HCT116 (cell line): ENCODE data around the gene TMEM131. TPM values are rescaled to one million over a fixed set of nuclear protein-coding genes. Genes with fewer than 3 reads are reported as not detected.

Experiments used
- ATAC-seq: fragments of 200-7000 bp; cut with Tn5 transposase; 2 replicates; pipeline ENCODE4 v1.9.1; 2020; ENCODE audit warnings: mild to moderate bottlenecking, moderate library complexity
- BruUV-seq: library from RNA; stranded (reverse); fragments of 400-500 nt; replicated peaks from 2 replicates; lab custom pipeline; 2021; lab: Mats Ljungman, UMichigan
- CTCF ChIA-PET: fragments of 300-600 bp; sonication (Branson Sonifier 250); formaldehyde crosslinking; loops from one replicate; lab custom pipeline; 2021; ENCODE audit warnings: antibody characterized with exemption; lab: Charles Lee
- POLR2A ChIA-PET: fragments of 300-600, 350-600 bp; sonication (Branson Sonifier 250); formaldehyde crosslinking; loops from one replicate; lab custom pipeline; 2021; ENCODE audit warnings: antibody characterized with exemption; lab: Charles Lee
- RAD21 ChIA-PET, 2 experiments: fragments of 300-600 bp; sonication (Branson Sonifier 250); formaldehyde crosslinking; loops; one replicate each; lab custom pipeline; 2023; ENCODE audit warnings: low total read pairs in 2 of 2; ENCODE audit not compliant: uncharacterized antibody in 2 of 2, unreplicated experiment in 2 of 2, low non-redundant PET in 1 of 2; lab: Charles Lee
- DNase-seq: peaks from one replicate; pipeline ENCODE4 v3.0.0-alpha.2; 2010; ENCODE audit warnings: low read depth, low spot score
- H2AFZ ChIP-seq: fragments of 200-600 bp; shearing (Covaris generic), sonication (generic); 2 replicates; pipeline ENCODE4 v1.6.1; 2017; ENCODE audit warnings: low read depth, mixed run types, mixed read lengths, antibody characterized with exemption, low read length; ENCODE audit not compliant: poor library complexity, severe bottlenecking
- H3K27ac ChIP-seq: 2 replicates; pipeline ENCODE4 v1.5.1; 2012; ENCODE audit warnings: low read depth, low read length
- H3K27me3 ChIP-seq: fragments of 200-600 bp; sonication (generic); 2 replicates; pipeline ENCODE4 v1.6.1; 2016; ENCODE audit warnings: mixed run types, low read length, mixed read lengths; ENCODE audit not compliant: insufficient read depth
- H3K36me3 ChIP-seq, 2 experiments: fragments of 200-500 bp in 1 of 2; fragments of 200-600 bp in 1 of 2; sonication (Bioruptor generic) in 1 of 2; sonication (generic) in 1 of 2; 2 replicates each; pipeline versions ENCODE4 v1.5.1 to v1.6.1; 2014 to 2016; ENCODE audit warnings: low read length in 2 of 2, inconsistent platforms in 1 of 2, mixed read lengths in 1 of 2, mixed run types in 1 of 2; ENCODE audit not compliant: insufficient read depth in 2 of 2, control insufficient read depth in 1 of 2
- H3K4me1 ChIP-seq, 2 experiments: fragments of 200-600 bp in 1 of 2; sonication (generic) in 1 of 2; 2 replicates each; pipeline versions ENCODE4 v1.5.1 to v1.6.1; 2012 to 2017; ENCODE audit warnings: low read length in 2 of 2, inconsistent platforms in 1 of 2, mild to moderate bottlenecking in 1 of 2, mixed read lengths in 1 of 2, mixed run types in 1 of 2, moderate library complexity in 1 of 2; ENCODE audit not compliant: insufficient read depth in 2 of 2, control insufficient read depth in 1 of 2
- H3K4me2 ChIP-seq: fragments of 200-600 bp; sonication (generic); 2 replicates; pipeline ENCODE4 v1.6.1; 2017; ENCODE audit warnings: mixed run types, low read length, mixed read lengths
- H3K4me3 ChIP-seq, 2 experiments: fragments of 200-600 bp in 1 of 2; sonication (generic) in 1 of 2; replicated peaks in 1 of 2; 2 replicates each; pipeline ENCODE4 v1.5.1; 2011 to 2016; ENCODE audit warnings: low read length in 2 of 2, control low read depth in 1 of 2, low read depth in 1 of 2, mild to moderate bottlenecking in 1 of 2, mixed read lengths in 1 of 2, mixed run types in 1 of 2
- H3K79me2 ChIP-seq: fragments of 200-600 bp; sonication (generic); 2 replicates; pipeline ENCODE4 v1.6.1; 2017; ENCODE audit warnings: mild to moderate bottlenecking, mixed run types, low read length, moderate library complexity, mixed read lengths; ENCODE audit not compliant: insufficient read depth
- H3K9ac ChIP-seq: fragments of 200-600 bp; sonication (generic); 2 replicates; pipeline ENCODE4 v1.6.1; 2016; ENCODE audit warnings: low read length, mixed read lengths
- H3K9me2 ChIP-seq: fragments of 200-600 bp; sonication (generic), shearing (Covaris generic); 2 replicates; pipeline ENCODE4 v1.6.1; 2017; ENCODE audit warnings: mixed run types, mild to moderate bottlenecking, moderate library complexity; ENCODE audit not compliant: insufficient read depth
- H3K9me3 ChIP-seq, 2 experiments: fragments of 200-500 bp in 1 of 2; fragments of 200-600 bp in 1 of 2; sonication (Bioruptor generic) in 1 of 2; sonication (generic) in 1 of 2; 2 replicates each; pipeline ENCODE4 v1.6.1; 2014 to 2017; ENCODE audit warnings: low read length in 2 of 2, mixed read lengths in 2 of 2, inconsistent platforms in 1 of 2, low read depth in 1 of 2, mild to moderate bottlenecking in 1 of 2, mixed run types in 1 of 2, moderate library complexity in 1 of 2; ENCODE audit not compliant: control insufficient read depth in 1 of 2, insufficient read depth in 1 of 2
- H4K20me1 ChIP-seq: fragments of 200-600 bp; sonication (generic), shearing (Covaris generic); 2 replicates; pipeline ENCODE4 v1.6.1; 2017; ENCODE audit warnings: mixed run types, mild to moderate bottlenecking, moderate library complexity; ENCODE audit not compliant: insufficient read depth
- CEBPB ChIP-seq: IDR thresholded peaks from 2 replicates; pipeline ENCODE4 v1.6.1; 2012; ENCODE audit warnings: low read depth
- ELF1 ChIP-seq: IDR thresholded peaks from 2 replicates; pipeline ENCODE4 v1.6.1; 2012; ENCODE audit warnings: low read depth, borderline replicate concordance
- EZH2phosphoT487 ChIP-seq: fragments of 200-600 bp; IDR thresholded peaks from 2 replicates; pipeline ENCODE4 v1.6.1; 2018; ENCODE audit warnings: antibody characterized with exemption, borderline replicate concordance
- JUND ChIP-seq: IDR thresholded peaks from 2 replicates; pipeline ENCODE4 v1.6.1; 2012
- RAD21 ChIP-seq: IDR thresholded peaks from 2 replicates; pipeline ENCODE4 v1.6.1; 2012; ENCODE audit warnings: low read depth, mild to moderate bottlenecking
- SIN3A ChIP-seq: IDR thresholded peaks from 2 replicates; pipeline ENCODE4 v1.6.1; 2012; ENCODE audit warnings: low read depth
- SP1 ChIP-seq: IDR thresholded peaks from 2 replicates; pipeline ENCODE4 v1.6.1; 2012; ENCODE audit warnings: low read depth
- SRF ChIP-seq: IDR thresholded peaks from 2 replicates; pipeline ENCODE4 v1.6.1; 2012; ENCODE audit warnings: low read depth
- TCF7L2 ChIP-seq: IDR thresholded peaks from 2 replicates; pipeline ENCODE4 v1.7.0; 2011; ENCODE audit warnings: borderline replicate concordance, inconsistent platforms; ENCODE audit not compliant: insufficient read depth, insufficient read length; ENCODE audit errors: extremely low read depth
- YY1 ChIP-seq: IDR thresholded peaks from 2 replicates; pipeline ENCODE4 v1.6.1; 2011; ENCODE audit warnings: low read length, low read depth, moderate library complexity, mild to moderate bottlenecking; ENCODE audit not compliant: insufficient replicate concordance; ENCODE audit errors: extremely low read depth
- ZFX ChIP-seq: fragments of 450-650 bp; IDR thresholded peaks from 2 replicates; pipeline ENCODE4 v1.6.1; 2017
- ZNF274 ChIP-seq: fragments of 200-500 bp; sonication (Bioruptor generic); IDR thresholded peaks from 2 replicates; pipeline ENCODE4 v1.6.1; 2014; ENCODE audit warnings: mild to moderate bottlenecking, low read depth, low read length, inconsistent platforms
- intact Hi-C: fragments of 100-400 bp; cut with micrococcal nuclease; formaldehyde crosslinking; loops from 2 replicates; pipeline ENCODE4 v1.10.0; 2022
- total RNA-seq: library from RNA; stranded (reverse); gene quantifications from one replicate; pipeline ENCODE4 v1.2.1, GENCODE V29; 2021; ENCODE audit not compliant: unreplicated experiment
- TF ChIP-seq, protein P1 (sequence below): IDR thresholded peaks from 2 replicates; pipeline ENCODE4 v1.6.1; 2012
- TF ChIP-seq, protein P2 (sequence below): IDR thresholded peaks from 2 replicates; pipeline ENCODE4 v1.6.1; 2012
- TF ChIP-seq, protein P3 (sequence below): IDR thresholded peaks from 2 replicates; pipeline ENCODE4 v1.6.1; 2012; ENCODE audit warnings: low read depth

TMEM131 gene
- total RNA-seq, 1 experiment from 2014 or later = 51.5 TPM

DNA sequence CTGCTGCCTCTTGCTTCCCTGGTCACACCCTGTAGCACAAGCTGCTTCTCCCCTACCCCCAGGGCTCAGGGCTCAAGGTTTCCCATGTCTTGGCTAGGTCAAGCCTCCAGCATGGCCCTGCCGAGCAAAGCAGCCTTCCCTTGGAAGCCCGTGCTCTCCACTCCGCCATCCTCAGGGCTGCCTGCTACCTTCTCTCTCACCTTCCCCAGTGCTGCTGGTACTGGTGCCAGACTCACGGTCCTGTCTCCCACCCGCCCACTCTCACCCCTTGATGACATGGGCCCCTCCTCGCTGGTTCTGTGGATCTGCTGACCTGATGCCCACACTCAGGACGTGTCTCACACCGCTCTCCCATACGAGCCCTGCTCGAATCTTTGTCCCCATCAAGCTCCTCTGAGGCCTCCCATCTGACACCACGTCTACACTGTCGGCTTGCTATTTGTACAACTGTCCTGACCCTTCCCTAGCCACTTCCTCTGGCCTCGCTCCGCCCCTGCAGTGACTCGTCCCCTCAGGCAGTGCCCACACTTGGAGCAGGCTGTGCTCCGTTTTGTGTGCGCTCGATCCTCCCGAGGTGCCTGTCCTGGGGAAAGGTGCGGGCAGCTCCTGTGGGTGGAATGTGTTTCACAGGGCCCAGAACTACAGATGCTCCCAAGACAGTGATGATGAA, 232.4 kb downstream of the TMEM131 start:
- Histone ChIP-seq H3K4me1 (peaks cover 0 to 8% of the 10 kb centered on the region in 2 experiments; a peak in 2 of 4 replicates), H3K9me2 (no peaks in the 10 kb centered on the region), H3K9me3 (no peaks in the 10 kb centered on the region), H4K20me1 (no peaks in the 10 kb centered on the region), H3K4me2 (peak overlapping the region; percentile 23; the same call in 1 of the 2 replicates), H3K27me3 (no peaks in the 10 kb centered on the region), H3K9ac (no peak overlapping the region), H3K27ac (no peak overlapping the region), H3K36me3 (peaks cover 18 to 26% of the 10 kb centered on the region in 2 experiments), H3K79me2 (no peaks in the 10 kb centered on the region), H2AFZ (no peak overlapping the region), H3K4me3 (no peak overlapping the region)
- POLR2A ChIA-PET = no interaction called here
- RAD21 ChIA-PET = no interaction called here
- ATAC-seq = peak; percentile 61; the same call in 1 of the 2 replicates
- no peak for TF ChIP-seq SIN3A
- TF ChIP-seq YY1 = no peak
- TF ChIP-seq ELF1 = no peak
- TF ChIP-seq JUND = no peak
- TF ChIP-seq CEBPB = no peak
- TF ChIP-seq, protein P1, sequence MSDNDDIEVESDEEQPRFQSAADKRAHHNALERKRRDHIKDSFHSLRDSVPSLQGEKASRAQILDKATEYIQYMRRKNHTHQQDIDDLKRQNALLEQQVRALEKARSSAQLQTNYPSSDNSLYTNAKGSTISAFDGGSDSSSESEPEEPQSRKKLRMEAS = no peak
- TF ChIP-seq, protein P2, sequence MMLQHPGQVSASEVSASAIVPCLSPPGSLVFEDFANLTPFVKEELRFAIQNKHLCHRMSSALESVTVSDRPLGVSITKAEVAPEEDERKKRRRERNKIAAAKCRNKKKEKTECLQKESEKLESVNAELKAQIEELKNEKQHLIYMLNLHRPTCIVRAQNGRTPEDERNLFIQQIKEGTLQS = no peak
- TF ChIP-seq SRF = no peak
- TF ChIP-seq RAD21 = no peak
- TF ChIP-seq, protein P3, sequence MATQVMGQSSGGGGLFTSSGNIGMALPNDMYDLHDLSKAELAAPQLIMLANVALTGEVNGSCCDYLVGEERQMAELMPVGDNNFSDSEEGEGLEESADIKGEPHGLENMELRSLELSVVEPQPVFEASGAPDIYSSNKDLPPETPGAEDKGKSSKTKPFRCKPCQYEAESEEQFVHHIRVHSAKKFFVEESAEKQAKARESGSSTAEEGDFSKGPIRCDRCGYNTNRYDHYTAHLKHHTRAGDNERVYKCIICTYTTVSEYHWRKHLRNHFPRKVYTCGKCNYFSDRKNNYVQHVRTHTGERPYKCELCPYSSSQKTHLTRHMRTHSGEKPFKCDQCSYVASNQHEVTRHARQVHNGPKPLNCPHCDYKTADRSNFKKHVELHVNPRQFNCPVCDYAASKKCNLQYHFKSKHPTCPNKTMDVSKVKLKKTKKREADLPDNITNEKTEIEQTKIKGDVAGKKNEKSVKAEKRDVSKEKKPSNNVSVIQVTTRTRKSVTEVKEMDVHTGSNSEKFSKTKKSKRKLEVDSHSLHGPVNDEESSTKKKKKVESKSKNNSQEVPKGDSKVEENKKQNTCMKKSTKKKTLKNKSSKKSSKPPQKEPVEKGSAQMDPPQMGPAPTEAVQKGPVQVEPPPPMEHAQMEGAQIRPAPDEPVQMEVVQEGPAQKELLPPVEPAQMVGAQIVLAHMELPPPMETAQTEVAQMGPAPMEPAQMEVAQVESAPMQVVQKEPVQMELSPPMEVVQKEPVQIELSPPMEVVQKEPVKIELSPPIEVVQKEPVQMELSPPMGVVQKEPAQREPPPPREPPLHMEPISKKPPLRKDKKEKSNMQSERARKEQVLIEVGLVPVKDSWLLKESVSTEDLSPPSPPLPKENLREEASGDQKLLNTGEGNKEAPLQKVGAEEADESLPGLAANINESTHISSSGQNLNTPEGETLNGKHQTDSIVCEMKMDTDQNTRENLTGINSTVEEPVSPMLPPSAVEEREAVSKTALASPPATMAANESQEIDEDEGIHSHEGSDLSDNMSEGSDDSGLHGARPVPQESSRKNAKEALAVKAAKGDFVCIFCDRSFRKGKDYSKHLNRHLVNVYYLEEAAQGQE = no peak
- TF ChIP-seq SP1 = no peak
- no peak for TF ChIP-seq EZH2phosphoT487
- no peak for TF ChIP-seq ZFX
- no peak for TF ChIP-seq ZNF274
- no peak for TF ChIP-seq TCF7L2
- no peak for DNase-seq
- no TSS peak for BruUV-seq
- CTCF ChIA-PET = interaction anchor here (1.1 kb wide), 1 partner anchor 11 kb away, joined by 3 read pairs; no protein-coding TSS in a partner anchor
- intact Hi-C loops = no loop called here
